ENCODE data around the gene ZNF385A. TPM values are rescaled to one million over a fixed set of nuclear protein-coding genes. Genes with fewer than 3 reads are reported as not detected.

Gene ZNF385A, protein sequence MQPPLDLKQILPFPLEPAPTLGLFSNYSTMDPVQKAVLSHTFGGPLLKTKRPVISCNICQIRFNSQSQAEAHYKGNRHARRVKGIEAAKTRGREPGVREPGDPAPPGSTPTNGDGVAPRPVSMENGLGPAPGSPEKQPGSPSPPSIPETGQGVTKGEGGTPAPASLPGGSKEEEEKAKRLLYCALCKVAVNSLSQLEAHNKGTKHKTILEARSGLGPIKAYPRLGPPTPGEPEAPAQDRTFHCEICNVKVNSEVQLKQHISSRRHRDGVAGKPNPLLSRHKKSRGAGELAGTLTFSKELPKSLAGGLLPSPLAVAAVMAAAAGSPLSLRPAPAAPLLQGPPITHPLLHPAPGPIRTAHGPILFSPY
- 5.3 and 5.5 TPM in 2 replicates for total RNA-seq (2014; rRNA removed; shearing (Covaris generic))
- 0.97 and 2.8 TPM in 2 replicates for polyA plus RNA-seq (2014; cell fraction: nucleus; rRNA removed)

DNA sequence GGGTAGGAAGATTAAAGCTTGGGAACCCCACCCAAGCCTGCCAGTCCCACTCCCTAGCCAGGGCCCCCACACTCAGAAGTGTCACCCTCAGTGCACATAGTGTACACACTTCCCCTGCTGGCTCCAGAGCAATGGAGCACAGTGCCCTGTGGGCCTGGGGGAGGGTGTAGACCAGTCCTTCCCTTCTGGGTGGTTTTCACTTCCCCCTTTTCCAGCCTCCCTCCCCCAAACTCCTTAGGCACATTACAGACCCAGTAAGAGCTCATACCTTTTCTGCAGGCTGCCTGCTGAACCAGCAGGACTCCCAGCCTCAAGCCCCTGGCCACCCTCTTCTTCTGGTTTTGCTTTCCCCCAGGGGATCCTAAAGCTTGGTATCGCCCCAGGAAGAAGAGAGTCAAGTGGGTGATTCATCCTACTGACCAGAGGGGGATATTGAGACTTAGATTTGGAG lies at the start of gene ZNF385A:
Gene ZNF385A, minus strand, starts transcription at position 143 of the 451 bp plus-strand sequence. CDS start 219 bp downstream, outside the sequence.
- no peak for DNase-seq (ENCODE audit: extremely low read depth, low read depth)

- no peak for DNase-seq (ENCODE audit: extremely low read depth, low read depth)
Observed at GRCh38 chr12:54432815-54433164, 48.3 kb upstream of the ZNF385A start.

- no peak for DNase-seq (ENCODE audit: extremely low read depth, low read depth)
Observed at GRCh38 chr12:54431911-54432814, 47.6 kb upstream of the ZNF385A start.

DNA sequence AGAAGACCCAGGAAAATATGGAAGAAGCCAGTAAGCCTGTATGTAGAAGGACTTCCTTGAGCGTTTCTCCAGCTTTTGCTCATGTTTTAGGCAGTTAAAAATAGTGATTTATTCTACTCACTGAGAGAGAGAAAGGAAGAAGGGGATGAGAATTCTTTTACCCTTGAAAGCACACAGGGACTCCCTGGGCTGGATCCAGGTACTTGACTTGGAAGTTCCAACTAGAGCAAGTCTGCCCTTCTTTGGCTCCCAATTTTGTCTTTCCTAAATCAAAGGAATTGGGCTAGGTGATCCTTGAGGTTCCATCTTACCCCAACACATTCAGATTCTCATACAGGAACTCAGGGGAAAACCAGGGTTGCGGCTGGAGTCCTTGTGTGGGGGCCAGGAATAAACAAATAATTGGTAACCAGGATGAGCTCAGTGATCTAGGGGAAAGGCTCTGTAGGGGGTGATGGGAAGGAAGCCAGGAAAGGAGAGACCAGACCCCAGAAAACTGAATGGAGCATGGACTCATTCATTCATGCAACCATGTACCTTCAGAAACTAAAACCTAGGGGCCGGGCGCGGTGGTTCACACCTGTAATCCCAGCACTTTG lies 46.0 kb upstream of the ZNF385A start:
- DNase-seq (ENCODE audit: extremely low read depth, low read depth) = no peak

- DNase-seq (ENCODE audit: extremely low read depth, low read depth) = no peak
Observed at GRCh38 chr12:54429014-54429471, 44.5 kb upstream of the ZNF385A start.

- DNase-seq (ENCODE audit: extremely low read depth, low read depth) = no peak
Observed at GRCh38 chr12:54428050-54429013, 43.8 kb upstream of the ZNF385A start.

DNA sequence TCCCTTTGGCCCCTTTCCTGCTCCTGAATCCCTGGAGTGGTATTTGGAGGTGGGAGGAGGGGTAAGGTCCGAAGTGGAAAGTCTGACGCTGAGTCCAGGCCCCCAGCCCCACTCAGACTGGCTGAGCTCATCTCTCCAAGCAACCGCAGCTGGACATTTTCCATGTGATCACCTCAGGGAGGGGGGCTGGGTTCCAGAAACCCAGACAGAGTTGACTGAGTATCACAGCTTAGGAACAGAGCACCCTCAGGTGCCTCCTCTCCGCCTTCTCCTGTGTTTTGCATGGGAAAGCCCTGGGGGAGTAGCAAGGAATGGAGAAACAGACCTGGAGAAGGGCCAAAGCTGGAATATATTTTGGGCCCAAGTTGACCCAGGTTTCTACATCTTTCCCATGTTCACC lies 42.6 kb upstream of the ZNF385A start:
- no peak for DNase-seq (ENCODE audit: extremely low read depth, low read depth)

GRCh38 chr12:54426690-54427089 lies 42.2 kb upstream of the ZNF385A start:
- DNase-seq (ENCODE audit: extremely low read depth, low read depth) = no peak

DNA sequence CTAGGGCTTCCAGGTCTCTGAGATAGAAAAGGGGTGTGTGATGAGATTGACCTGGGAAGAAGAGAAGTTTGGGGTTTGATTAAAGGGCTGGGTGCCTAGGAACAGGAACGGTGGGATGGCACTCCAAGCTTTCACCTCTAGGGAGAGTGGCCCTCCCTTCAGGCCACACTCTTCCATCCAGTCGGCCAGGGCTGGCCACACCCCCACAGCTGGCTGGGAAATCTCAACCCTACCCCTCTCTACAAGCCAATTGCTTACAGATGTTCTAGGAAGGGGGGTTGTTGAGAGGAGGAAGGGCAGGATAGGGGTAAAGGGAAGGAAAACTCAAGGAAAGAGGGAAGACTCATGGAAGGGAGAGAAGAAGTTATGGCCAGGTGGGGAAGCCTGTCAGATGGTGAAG lies 41.2 kb upstream of the ZNF385A start:
- DNase-seq (ENCODE audit: extremely low read depth, low read depth) = no peak

- no peak for DNase-seq (ENCODE audit: extremely low read depth, low read depth)
Observed at GRCh38 chr12:54424224-54424623, 39.7 kb upstream of the ZNF385A start.

GRCh38 chr12:54423816-54424150 lies 39.2 kb upstream of the ZNF385A start:
- DNase-seq (ENCODE audit: extremely low read depth, low read depth) = no peak

- no peak for DNase-seq (ENCODE audit: extremely low read depth, low read depth)
Observed at GRCh38 chr12:54421879-54422250, 37.3 kb upstream of the ZNF385A start.

DNA sequence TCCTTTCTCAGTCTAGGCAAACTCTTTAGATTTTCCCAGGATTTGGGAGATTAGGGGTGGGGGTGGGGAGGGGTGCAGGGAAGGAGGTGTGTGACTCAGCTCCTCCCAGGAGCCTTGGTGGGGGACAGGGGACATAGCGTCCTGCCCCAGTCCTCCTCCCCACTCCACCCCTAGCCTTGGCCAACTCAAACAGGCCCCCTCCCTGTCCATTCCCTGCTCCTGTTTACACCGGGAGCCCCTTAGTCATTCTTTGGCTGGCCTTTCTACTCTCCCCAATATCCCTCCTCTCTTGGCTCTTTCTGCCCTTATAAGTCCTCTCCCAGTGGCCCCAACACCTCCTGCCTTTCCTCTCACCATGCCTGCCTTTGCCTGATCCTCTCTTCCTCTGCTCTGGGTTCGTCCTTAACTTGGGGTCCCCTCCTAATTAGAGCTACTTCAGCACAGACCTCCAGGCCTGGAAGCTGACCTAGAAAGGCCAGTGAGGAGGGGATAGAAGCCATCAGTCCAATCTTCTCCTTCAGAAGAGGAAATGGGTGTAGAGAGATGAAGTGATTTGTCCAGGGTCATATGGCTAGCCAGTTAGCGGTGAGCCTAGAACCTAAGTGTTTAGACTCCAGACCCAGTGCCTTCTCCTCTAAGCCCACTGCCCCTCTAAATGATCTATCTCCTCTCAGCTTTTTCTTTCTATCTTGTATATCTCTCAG lies 36.8 kb upstream of the ZNF385A start:
- DNase-seq (ENCODE audit: extremely low read depth, low read depth) = no peak

DNA sequence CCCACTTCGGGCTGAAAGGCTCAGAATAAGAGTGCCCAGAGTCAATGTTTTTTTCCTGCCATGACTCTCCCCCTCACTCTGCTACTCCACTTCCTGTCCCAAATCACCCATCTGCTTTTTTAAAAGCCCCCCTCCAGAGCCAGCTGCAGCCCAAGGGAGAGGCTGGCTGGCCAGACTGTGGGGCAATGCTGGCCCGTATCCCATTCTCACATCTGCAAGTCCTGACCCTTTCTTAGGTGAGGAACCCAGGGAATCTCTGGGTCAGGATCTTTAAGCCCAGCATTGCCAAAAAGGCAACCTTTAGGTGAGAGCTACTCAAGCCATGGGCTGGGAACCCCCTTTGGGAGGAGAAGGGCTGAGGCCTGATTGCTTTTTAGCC lies 36.2 kb upstream of the ZNF385A start:
- DNase-seq (ENCODE audit: extremely low read depth, low read depth) = no peak

- DNase-seq (ENCODE audit: extremely low read depth, low read depth) = peak; percentile 59
Observed at GRCh38 chr12:54419088-54419887, 34.8 kb upstream of the ZNF385A start, which contains the start of gene ITGA5. ITGA5 (minus strand) TSS chr12:54419266; CDS start chr12:54419198, 68 bp downstream.

- no peak for DNase-seq (ENCODE audit: extremely low read depth, low read depth)
Observed at GRCh38 chr12:54418441-54419087, 34.0 kb upstream of the ZNF385A start.

- DNase-seq (ENCODE audit: extremely low read depth, low read depth) = no peak
Observed at GRCh38 chr12:54417712-54418440, 33.3 kb upstream of the ZNF385A start.
